ENCODE results near the gene PKD1L1.

The PKD1L1 gene

GRCh38 chr7:47819607-47819920 is 128.7 kb downstream of the PKD1L1 start:
- TF ChIP-seq CTCF (IDR thresholded peaks at IDR 0.05; ENCODE audit: low read depth, low read length): no peak
- TF ChIP-seq MYC (IDR thresholded peaks at IDR 0.05; ENCODE audit: low read depth, low read length): no peak
- TF ChIP-seq POLR2A (IDR thresholded peaks at IDR 0.05; ENCODE audit: extremely low read depth, insufficient read length): no peak
- TF ChIP-seq MAX (IDR thresholded peaks at IDR 0.05; ENCODE audit: low read depth, low read length): no peak
- DNase-seq (ENCODE audit: low read depth): no peak

GRCh38 chr7:47818796-47819606 is 129.3 kb downstream of the PKD1L1 start:
- no peak overlapping the region for H3K4me3 ChIP-seq (ENCODE audit: low read depth, low read length)
- TF ChIP-seq POLR2A (IDR thresholded peaks at IDR 0.05; ENCODE audit: extremely low read depth, insufficient read length) (no peak), MYC (IDR thresholded peaks at IDR 0.05; ENCODE audit: low read depth, low read length) (no peak), MAX (IDR thresholded peaks at IDR 0.05; ENCODE audit: low read depth, low read length) (no peak), CTCF (IDR thresholded peaks at IDR 0.05; ENCODE audit: low read depth, low read length) (peak; percentile 99)
- DNase-seq (ENCODE audit: low read depth): peak; percentile 72

More at GRCh38 chr7:47819607-47819920, 128.7 kb downstream of the PKD1L1 start:
- no peak overlapping the region for H3K4me3 ChIP-seq (ENCODE audit: low read depth, low read length)

- H3K4me3 ChIP-seq (ENCODE audit: low read depth, low read length): no peak overlapping the region
- DNase-seq (ENCODE audit: low read depth): no peak
- no peak for TF ChIP-seq MYC (IDR thresholded peaks at IDR 0.05; ENCODE audit: low read depth, low read length)
- TF ChIP-seq CTCF (IDR thresholded peaks at IDR 0.05; ENCODE audit: low read depth, low read length): no peak
- TF ChIP-seq POLR2A (IDR thresholded peaks at IDR 0.05; ENCODE audit: extremely low read depth, insufficient read length): no peak
- no peak for TF ChIP-seq MAX (IDR thresholded peaks at IDR 0.05; ENCODE audit: low read depth, low read length)
These were observed 130.3 kb downstream of the PKD1L1 start for GRCh38 chr7:47817917-47818316.

GRCh38 chr7:47816647-47817046 is 131.6 kb downstream of the PKD1L1 start:
- no peak for DNase-seq (ENCODE audit: low read depth)
- TF ChIP-seq POLR2A (IDR thresholded peaks at IDR 0.05; ENCODE audit: extremely low read depth, insufficient read length) (no peak), MAX (IDR thresholded peaks at IDR 0.05; ENCODE audit: low read depth, low read length) (no peak), CTCF (IDR thresholded peaks at IDR 0.05; ENCODE audit: low read depth, low read length) (no peak), MYC (IDR thresholded peaks at IDR 0.05; ENCODE audit: low read depth, low read length) (no peak)
- H3K4me3 ChIP-seq (ENCODE audit: low read depth, low read length): no peak overlapping the region

GRCh38 chr7:47815867-47816266 is 132.4 kb downstream of the PKD1L1 start:
- no peak for TF ChIP-seq POLR2A (IDR thresholded peaks at IDR 0.05; ENCODE audit: extremely low read depth, insufficient read length)
- no peak for DNase-seq (ENCODE audit: low read depth)
- H3K4me3 ChIP-seq (ENCODE audit: low read depth, low read length): no peak overlapping the region

- DNase-seq (ENCODE audit: low read depth): no peak
- no peak overlapping the region for H3K4me3 ChIP-seq (ENCODE audit: low read depth, low read length)
- TF ChIP-seq CTCF (IDR thresholded peaks at IDR 0.05; ENCODE audit: low read depth, low read length) (no peak), MAX (IDR thresholded peaks at IDR 0.05; ENCODE audit: low read depth, low read length) (no peak), MYC (IDR thresholded peaks at IDR 0.05; ENCODE audit: low read depth, low read length) (no peak), POLR2A (IDR thresholded peaks at IDR 0.05; ENCODE audit: extremely low read depth, insufficient read length) (no peak)
These were observed 133.2 kb downstream of the PKD1L1 start for GRCh38 chr7:47814905-47815613.

All from NB4 (cell line).